GM12878 (cell line): Measurements from ENCODE around the gene RALGPS1. TPM values are rescaled to one million over a fixed set of nuclear protein-coding genes. Genes with fewer than 3 reads are reported as not detected.

ENCODE experiments used
- ATAC-seq: fragments of 200-7000 bp; cut with Tn5 transposase; 3 replicates; pipeline ENCODE4 v1.9.1; 2020; ENCODE audit warnings: mild to moderate bottlenecking, moderate library complexity
- BruUV-seq: library from RNA; stranded (reverse); fragments of 400-500 nt; replicated peaks from 2 replicates; lab custom pipeline; 2021; lab: Mats Ljungman, UMichigan
- CTCF ChIA-PET: fragments of 300-600 bp; sonication (Branson Sonifier 250); formaldehyde crosslinking; extraction: SDS; loops from one replicate; lab custom pipeline; 2021; ENCODE audit warnings: inconsistent platforms; lab: Yijun Ruan, JAX
- POLR2A ChIA-PET: fragments of 350-600 bp; formaldehyde crosslinking; extraction: SDS; loops from one replicate; lab custom pipeline; 2021; ENCODE audit warnings: inconsistent platforms; lab: Charles Lee
- RAD21 ChIA-PET: fragments of 300-600 bp; sonication (Branson Sonifier 250); formaldehyde crosslinking; loops from one replicate; lab custom pipeline; 2023; ENCODE audit warnings: antibody characterized with exemption; ENCODE audit not compliant: unreplicated experiment; lab: Charles Lee
- SMC1A ChIA-PET: fragments of 300-600 bp; sonication (Branson Sonifier 250); formaldehyde crosslinking; loops from one replicate; lab custom pipeline; 2023; ENCODE audit not compliant: unreplicated experiment, uncharacterized antibody; lab: Charles Lee
- DNase-seq: peaks from one replicate; pipeline ENCODE4 v3.0.0-alpha.2; 2011; ENCODE audit warnings: low read depth, low spot score
- FAIRE-seq: peaks from 3 replicates; lab custom pipeline; 2011; peaks lifted over from hg19 to GRCh38; lab: Jason Lieb, UNC
- H2AFZ ChIP-seq: 2 replicates; pipeline ENCODE4 v1.6.0; 2011; ENCODE audit warnings: low read depth, low read length, control low read depth; ENCODE audit not compliant: control insufficient read depth
- H3K27ac ChIP-seq: 2 replicates; pipeline ENCODE4 v1.5.1; 2011; ENCODE audit warnings: control low read depth; ENCODE audit not compliant: control insufficient read depth, insufficient read depth
- H3K27me3 ChIP-seq, 2 experiments: replicated peaks in 1 of 2; 2 replicates each; pipeline versions ENCODE4 v1.6.0 to v1.6.1; 2011; ENCODE audit warnings: low read length in 1 of 2; ENCODE audit not compliant: control insufficient read depth in 2 of 2, insufficient read depth in 2 of 2
- H3K36me3 ChIP-seq, 2 experiments: 2 replicates each; pipeline ENCODE4 v1.5.1; 2011; ENCODE audit warnings: low read length in 1 of 2; ENCODE audit not compliant: control insufficient read depth in 2 of 2, insufficient read depth in 2 of 2
- H3K4me1 ChIP-seq: 2 replicates; pipeline ENCODE4 v1.6.1; 2011; ENCODE audit warnings: mild to moderate bottlenecking, low read length, moderate library complexity, mixed read lengths; ENCODE audit not compliant: control insufficient read depth, insufficient read depth
- H3K4me2 ChIP-seq: 2 replicates; pipeline ENCODE4 v1.6.0; 2011; ENCODE audit warnings: control low read depth; ENCODE audit not compliant: control insufficient read depth, insufficient read depth
- H3K4me3 ChIP-seq: fragments of 200-600 bp; sonication (generic); 2 replicates; pipeline ENCODE4 v1.5.1; 2016
- H3K79me2 ChIP-seq: 2 replicates; pipeline ENCODE4 v1.6.0; 2011; ENCODE audit warnings: low read length; ENCODE audit not compliant: control insufficient read depth, insufficient read depth
- H3K9ac ChIP-seq: 2 replicates; pipeline ENCODE4 v1.8.0; 2011; ENCODE audit warnings: low read length, control low read depth, mixed read lengths; ENCODE audit not compliant: control insufficient read depth, insufficient read depth
- H3K9me3 ChIP-seq: replicated peaks from 3 replicates; pipeline ENCODE4 v1.5.1; 2011; ENCODE audit warnings: mild to moderate bottlenecking, low read length; ENCODE audit not compliant: control insufficient read depth, insufficient read depth
- H4K20me1 ChIP-seq: 2 replicates; pipeline ENCODE4 v1.6.0; 2011; ENCODE audit not compliant: control insufficient read depth, insufficient read depth
- BHLHE40 ChIP-seq, 2 experiments: fragments of 450-650 bp in 1 of 2; IDR thresholded peaks; 2 replicates each; pipeline ENCODE4 v1.6.1; 2011 to 2017; ENCODE audit warnings: low read depth in 2 of 2, borderline replicate concordance in 1 of 2, improper control_type of control experiment in 1 of 2, low read length in 1 of 2, mild to moderate bottlenecking in 1 of 2
- BMI1 ChIP-seq: fragments of 450-650 bp; IDR thresholded peaks from 2 replicates; pipeline ENCODE4 v1.6.1; 2016; ENCODE audit warnings: mild to moderate bottlenecking, moderate library complexity, borderline replicate concordance
- CBX5 ChIP-seq: sonication (generic); IDR thresholded peaks from 2 replicates; pipeline ENCODE4 v1.6.1; 2016; ENCODE audit warnings: low read depth, moderate library complexity, mild to moderate bottlenecking, inconsistent platforms
- DPF2 ChIP-seq: fragments of 450-650 bp; IDR thresholded peaks from 2 replicates; pipeline ENCODE4 v1.6.1; 2017; ENCODE audit warnings: mild to moderate bottlenecking
- FOS ChIP-seq: IDR thresholded peaks from 3 replicates; pipeline ENCODE4 v1.6.1; 2011; ENCODE audit warnings: borderline replicate concordance; ENCODE audit not compliant: insufficient read length; ENCODE audit errors: extremely low read depth
- HDAC2 ChIP-seq: fragments of 200-600 bp; sonication (generic); IDR thresholded peaks from 2 replicates; pipeline ENCODE4 v1.6.1; 2017
- IRF4 ChIP-seq: IDR thresholded peaks from 2 replicates; pipeline ENCODE4 v1.6.1; 2011; ENCODE audit warnings: low read depth, low read length
- IRF5 ChIP-seq: fragments of 450-650 bp; IDR thresholded peaks from 2 replicates; pipeline ENCODE4 v1.6.1; 2017; ENCODE audit warnings: borderline replicate concordance
- MEF2B ChIP-seq: fragments of 450-650 bp; IDR thresholded peaks from 2 replicates; pipeline ENCODE4 v1.6.1; 2018; ENCODE audit warnings: mild to moderate bottlenecking, moderate library complexity; ENCODE audit not compliant: partially characterized antibody, poor library complexity, severe bottlenecking
- MTA2 ChIP-seq: fragments of 450-650 bp; IDR thresholded peaks from 2 replicates; pipeline ENCODE4 v1.6.1; 2016; ENCODE audit warnings: low read depth, mild to moderate bottlenecking, moderate library complexity
- PAX8 ChIP-seq: fragments of 450-650 bp; IDR thresholded peaks from 2 replicates; pipeline ENCODE4 v1.6.1; 2017; ENCODE audit warnings: mild to moderate bottlenecking, moderate library complexity
- POLR2AphosphoS5 ChIP-seq: IDR thresholded peaks from 2 replicates; pipeline ENCODE4 v1.6.1; 2011; ENCODE audit warnings: mild to moderate bottlenecking, low read length, inconsistent platforms
- RAD21 ChIP-seq: IDR thresholded peaks from 2 replicates; pipeline ENCODE4 v1.6.1; 2011; ENCODE audit warnings: mild to moderate bottlenecking, low read depth, low read length, moderate library complexity; ENCODE audit not compliant: insufficient read depth
- RAD51 ChIP-seq: fragments of 450-650 bp; IDR thresholded peaks from 2 replicates; pipeline ENCODE4 v1.6.1; 2016; ENCODE audit warnings: moderate library complexity, mild to moderate bottlenecking, inconsistent platforms
- TCF3 ChIP-seq: IDR thresholded peaks from 2 replicates; pipeline ENCODE4 v1.6.1; 2012; ENCODE audit warnings: low read depth, mild to moderate bottlenecking, low read length, borderline replicate concordance; ENCODE audit not compliant: insufficient read depth
- ZNF207 ChIP-seq: fragments of 450-650 bp; IDR thresholded peaks from 2 replicates; pipeline ENCODE4 v1.6.1; 2014; ENCODE audit warnings: antibody characterized with exemption, mild to moderate bottlenecking, borderline replicate concordance
- ZNF592 ChIP-seq: fragments of 450-650 bp; IDR thresholded peaks from 2 replicates; pipeline ENCODE4 v1.6.1; 2017; ENCODE audit warnings: mild to moderate bottlenecking, moderate library complexity
- ZZZ3 ChIP-seq: IDR thresholded peaks from 2 replicates; pipeline ENCODE4 v1.6.1; 2011; ENCODE audit warnings: low read depth; ENCODE audit not compliant: control insufficient read depth, insufficient read length
- WGBS: methylation state at CpG from one replicate; pipeline ENCODE4 v1.1.6; 2016; ENCODE audit warnings: low lambda C conversion rate; ENCODE audit not compliant: insufficient replicate concordance, insufficient coverage; ENCODE audit errors: missing lambda C conversion rate; 5-methylcytosine and 5-hydroxymethylcytosine counted together
- in situ Hi-C: fragments of 300-500 bp; cut with MboI; formaldehyde crosslinking; loops from 9 replicates; pipeline ENCODE4 v1.14.3; 2018; ENCODE audit warnings: mixed read lengths
- intact Hi-C: fragments of 100-400 bp; cut with micrococcal nuclease; formaldehyde crosslinking; loops from one replicate; pipeline ENCODE4 v1.14.2; 2022; ENCODE audit not compliant: unreplicated experiment
- polyA plus RNA-seq, 11 experiments: library from polyadenylated mRNA; depleted of rRNA in 4 of 11; unstranded in 6 of 11; stranded (reverse) in 5 of 11; fragments of >200 nt; fragmentation: Nextera tagmentation in 4 of 11; fragmentation: Illumina TruSeq in 1 of 11; extraction: Ambion mirVana in 4 of 11; extraction: Trizol in 1 of 11; gene quantifications; 1 replicate in 1 of 11; 2 replicates in 10 of 11; pipeline versions ENCODE4 v1.2.1 to v1.2.3, GENCODE V29; 2011 to 2016; ENCODE audit warnings: inconsistent platforms in 2 of 11, missing spikeins in 2 of 11, low read depth in 1 of 11
- total RNA-seq, 4 experiments: library from RNA; depleted of rRNA in 3 of 4; stranded (reverse); fragments of >200 nt in 3 of 4; fragmentation: Illumina TruSeq in 1 of 4; extraction: Trizol in 1 of 4; gene quantifications; 2 replicates each; pipeline versions ENCODE4 v1.2.1 to v1.2.3, GENCODE V29; 2013 to 2021
- TF ChIP-seq, protein P1 (sequence below): IDR thresholded peaks from 2 replicates; pipeline ENCODE4 v1.6.1; 2011; ENCODE audit warnings: low read depth, low read length, improper control_type of control experiment, borderline replicate concordance

The RALGPS1 gene
- total and polyA plus RNA-seq, 10 of the 15 experiments (the other 5 are each of a cell fraction or from before 2014, with no cell fraction given), result 0.13 to 5.6 (median 2.7) TPM

DNA sequence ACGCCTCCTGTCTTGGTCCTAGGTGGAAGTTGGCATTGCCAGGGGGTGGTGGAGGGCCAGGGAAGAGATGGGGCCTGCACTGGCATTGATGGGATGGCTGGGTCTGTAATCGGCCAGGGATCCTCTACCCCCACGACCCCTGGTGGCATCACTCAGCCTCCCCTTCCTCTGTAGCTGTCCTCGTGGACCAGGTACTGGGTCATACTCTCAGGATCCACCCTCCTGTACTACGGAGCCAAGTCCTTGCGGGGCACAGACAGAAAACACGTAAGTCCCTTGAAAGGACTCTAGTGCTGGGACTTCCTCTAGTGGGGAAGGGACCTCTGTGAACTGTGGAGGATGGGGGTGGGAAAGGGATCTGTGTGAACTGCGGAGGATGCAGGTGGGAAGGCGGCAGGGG lies 297.9 kb downstream of the RALGPS1 start:
- ChIA-PET RAD21 (interaction anchor here (1.0 kb wide), 1 partner anchor 271 kb away, joined by 4 read pairs; no protein-coding TSS in a partner anchor), POLR2A (no interaction called here), SMC1A (interaction anchor here (1.4 to 4.4 kb wide), 4 partner anchors 14 to 271 kb away, joined by 3 to 35 read pairs (median 6); no protein-coding TSS in a partner anchor), CTCF (interaction anchor here (1.2 to 3.5 kb wide), 4 partner anchors 254 to 522 kb away, joined by 3 to 25 read pairs (median 4); partner anchors contain the start of gene TOR2A)
- 52% methylated on average over 9 of the region's 9 CpGs for WGBS
- Histone ChIP-seq H3K79me2 (no peaks in the 10 kb centered on the region), H3K9me3 (no peaks in the 10 kb centered on the region), H2AFZ (no peak overlapping the region), H3K27me3 (no peaks in the 10 kb centered on the region), H3K36me3 (no peaks in the 10 kb centered on the region), H4K20me1 (no peaks in the 10 kb centered on the region), H3K4me2 (no peak overlapping the region), H3K27ac (no peak overlapping the region), H3K4me1 (no peaks in the 10 kb centered on the region), H3K9ac (no peak overlapping the region), H3K4me3 (no peak overlapping the region)
- FAIRE-seq, result no peak
- intact Hi-C loops (loop anchor here (5.0 to 10.0 kb wide), 2 partner anchors 135 to 242 kb away; partner anchors contain the start of genes LRSAM1 and RPL12), in situ Hi-C loops (no loop called here)
- ATAC-seq, result no peak
- BruUV-seq, result no TSS peak
- DNase-seq, result no peak
- TF ChIP-seq ZZZ3, result no peak
- TF ChIP-seq BHLHE40 (IDR thresholded peaks at IDR 0.05; ENCODE audit: borderline replicate concordance in 1 of 2, low read depth in 2 of 2, low read length in 1 of 2), result no peak
- no peak for TF ChIP-seq BMI1
- no peak for TF ChIP-seq MTA2
- no peak for TF ChIP-seq MEF2B
- no peak for TF ChIP-seq PAX8
- no peak for TF ChIP-seq FOS
- TF ChIP-seq ZNF592, result no peak
- TF ChIP-seq ZNF207, result no peak
- TF ChIP-seq CBX5, result no peak
- no peak for TF ChIP-seq IRF4
- TF ChIP-seq RAD21, result no peak
- TF ChIP-seq, protein P1, sequence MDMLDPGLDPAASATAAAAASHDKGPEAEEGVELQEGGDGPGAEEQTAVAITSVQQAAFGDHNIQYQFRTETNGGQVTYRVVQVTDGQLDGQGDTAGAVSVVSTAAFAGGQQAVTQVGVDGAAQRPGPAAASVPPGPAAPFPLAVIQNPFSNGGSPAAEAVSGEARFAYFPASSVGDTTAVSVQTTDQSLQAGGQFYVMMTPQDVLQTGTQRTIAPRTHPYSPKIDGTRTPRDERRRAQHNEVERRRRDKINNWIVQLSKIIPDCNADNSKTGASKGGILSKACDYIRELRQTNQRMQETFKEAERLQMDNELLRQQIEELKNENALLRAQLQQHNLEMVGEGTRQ, result no peak
- TF ChIP-seq POLR2AphosphoS5, result no peak
- no peak for TF ChIP-seq TCF3
- no peak for TF ChIP-seq IRF5
- TF ChIP-seq RAD51, result no peak
- no peak for TF ChIP-seq DPF2
- TF ChIP-seq HDAC2, result no peak
